OCI-LY3 (cell line): ENCODE results near the gene EZH1.

Experiments
- H2AFZ ChIP-seq: fragments of 200-600, 300-600 bp; shearing (Covaris generic); 2 replicates; pipeline ENCODE4 v1.6.0; 2014; ENCODE audit warnings: antibody characterized with exemption, low read depth, low read length
- H3K27ac ChIP-seq: fragments of 200-600, 300-600 bp; sonication (generic); 2 replicates; pipeline ENCODE4 v1.5.1; 2014; ENCODE audit warnings: mild to moderate bottlenecking, low read length, moderate library complexity, mixed read lengths
- H3K27me3 ChIP-seq: fragments of 200-600, 300-600 bp; sonication (generic); 2 replicates; pipeline ENCODE4 v1.6.1; 2014; ENCODE audit warnings: low read depth, low read length, mixed read lengths
- H3K36me3 ChIP-seq: fragments of 200-600, 300-600 bp; sonication (generic); replicated peaks from 2 replicates; pipeline ENCODE3; 2014; ENCODE audit warnings: low read depth, low read length, mixed read lengths
- H3K4me1 ChIP-seq: fragments of 300-600, 200-600 bp; sonication (generic); 2 replicates; pipeline ENCODE4 v1.6.1; 2014; ENCODE audit warnings: low read length, mixed read lengths
- H3K4me2 ChIP-seq: fragments of 200-600, 300-600 bp; sonication (generic); 2 replicates; pipeline ENCODE4 v1.6.1; 2014; ENCODE audit warnings: low read length, mixed read lengths
- H3K4me3 ChIP-seq: fragments of 300-600, 200-600 bp; sonication (generic); 2 replicates; pipeline ENCODE4 v1.5.1; 2014; ENCODE audit warnings: antibody characterized with exemption, mild to moderate bottlenecking, low read length, moderate library complexity
- H3K79me2 ChIP-seq: fragments of 300-600, 200-600 bp; shearing (Covaris generic); 2 replicates; pipeline ENCODE4 v1.6.1; 2014; ENCODE audit warnings: mild to moderate bottlenecking, low read length, mixed read lengths
- H3K9ac ChIP-seq: fragments of 300-600, 200-600 bp; shearing (Covaris generic); 2 replicates; pipeline ENCODE4 v1.6.0; 2014; ENCODE audit warnings: mild to moderate bottlenecking, low read length, moderate library complexity
- H3K9me3 ChIP-seq: fragments of 200-600, 300-600 bp; shearing (Covaris generic); 2 replicates; pipeline ENCODE4 v1.6.1; 2014; ENCODE audit warnings: low read length, mixed read lengths; ENCODE audit not compliant: insufficient read depth
- H4K20me1 ChIP-seq: fragments of 200-600, 300-600 bp; sonication (generic); 2 replicates; pipeline ENCODE4 v1.6.1; 2016; ENCODE audit warnings: low read length, mixed read lengths; ENCODE audit not compliant: insufficient read depth
- CTCF ChIP-seq: fragments of 200-600, 300-600 bp; sonication (generic); IDR thresholded peaks from 2 replicates; pipeline ENCODE4 v1.5.1; 2014; ENCODE audit warnings: antibody characterized with exemption, low read length, low read depth
- EZH2phosphoT487 ChIP-seq: fragments of 200-600 bp; shearing (Covaris generic); IDR thresholded peaks from 2 replicates; pipeline ENCODE4 v1.6.1; 2018; ENCODE audit warnings: antibody characterized with exemption, mixed run types, low read depth

Gene EZH1

GRCh38 chr17:42677921-42678781 is 66.7 kb downstream of the EZH1 start:
- no peaks in the 10 kb centered on the region for H3K9me3 ChIP-seq
- peak overlapping the region; percentile 97 for H3K4me2 ChIP-seq
- peaks cover 2% of the 10 kb centered on the region; the same call in 1 of the 2 replicates for H4K20me1 ChIP-seq
- TF ChIP-seq CTCF (no peak), EZH2phosphoT487 (no peak)
- H3K79me2 ChIP-seq = peaks cover 33% of the 10 kb centered on the region
- peak overlapping the region; percentile 84 for H3K27ac ChIP-seq
- H3K9ac ChIP-seq = peak overlapping the region; percentile 75
- peaks cover 60% of the 10 kb centered on the region for H3K4me1 ChIP-seq
- H2AFZ ChIP-seq = no peak overlapping the region
- peaks cover 12% of the 10 kb centered on the region for H3K27me3 ChIP-seq
- H3K36me3 ChIP-seq = peaks cover 5% of the 10 kb centered on the region
- H3K4me3 ChIP-seq = peak overlapping the region; percentile 82

GRCh38 chr17:42677012-42677857 is 67.6 kb downstream of the EZH1 start:
- H3K27me3 ChIP-seq = peaks cover 12% of the 10 kb centered on the region
- peak overlapping the region; percentile 91 for H3K4me3 ChIP-seq
- H3K27ac ChIP-seq = peak overlapping the region; percentile 67
- no peak overlapping the region for H2AFZ ChIP-seq
- H3K79me2 ChIP-seq = peaks cover 24% of the 10 kb centered on the region; the same call in 1 of the 2 replicates
- peaks cover 57% of the 10 kb centered on the region for H3K4me1 ChIP-seq
- H3K9ac ChIP-seq = peak overlapping the region; percentile 74; the same call in 1 of the 2 replicates
- peaks cover 8% of the 10 kb centered on the region for H3K36me3 ChIP-seq
- TF ChIP-seq EZH2phosphoT487 (no peak), CTCF (no peak)
- H3K4me2 ChIP-seq = peak overlapping the region; percentile 84
- peaks cover 2% of the 10 kb centered on the region; the same call in 1 of the 2 replicates for H4K20me1 ChIP-seq
- H3K9me3 ChIP-seq = no peaks in the 10 kb centered on the region

GRCh38 chr17:42676424-42677011 is 68.3 kb downstream of the EZH1 start, which contains the start of gene PLEKHH3:
Gene PLEKHH3, minus strand, starts transcription at chr17:42676994. Its CDS starts 431 bp downstream, at chr17:42676563.
- peaks cover 10% of the 10 kb centered on the region for H3K36me3 ChIP-seq
- H4K20me1 ChIP-seq = peaks cover 2% of the 10 kb centered on the region; the same call in 1 of the 2 replicates
- peak within 1 kb of the TSS; percentile 84 for H3K4me2 ChIP-seq
- TF ChIP-seq CTCF (no peak), EZH2phosphoT487 (no peak)
- H3K9ac ChIP-seq = peak within 1 kb of the TSS; percentile 74
- H3K79me2 ChIP-seq = peaks cover 18% of the 10 kb centered on the region; the same call in 1 of the 2 replicates
- H3K4me3 ChIP-seq = peak within 1 kb of the TSS; percentile 91
- H3K9me3 ChIP-seq = no peaks in the 10 kb centered on the region
- peak within 1 kb of the TSS; percentile 67 for H3K27ac ChIP-seq
- peaks cover 12% of the 10 kb centered on the region for H3K27me3 ChIP-seq
- peaks cover 55% of the 10 kb centered on the region for H3K4me1 ChIP-seq
- no peak within 1 kb of the TSS for H2AFZ ChIP-seq
